Fibroblast of lung (primary cell): ENCODE results near the gene SLC22A7. TPM values are rescaled to one million over a fixed set of nuclear protein-coding genes. Genes with fewer than 3 reads are reported as not detected.

ENCODE experiments used
- DNase-seq, 2 donors: peaks; one replicate each; pipeline versions ENCODE4 v3.0.0 to v3.0.0-alpha.2; 2010; ENCODE audit warnings: low read depth in 2 of 2
- H2AFZ ChIP-seq: 2 replicates; pipeline ENCODE4 v1.5.1; 2012; ENCODE audit warnings: low read length, control low read depth, inconsistent platforms
- H3K27ac ChIP-seq: 2 replicates; pipeline ENCODE4 v1.5.1; 2011; ENCODE audit warnings: low read length, control low read depth; ENCODE audit not compliant: insufficient read depth
- H3K27me3 ChIP-seq: 2 replicates; pipeline ENCODE4 v1.5.1; 2011; ENCODE audit warnings: mild to moderate bottlenecking, low read length; ENCODE audit not compliant: control insufficient read depth, insufficient read depth
- H3K36me3 ChIP-seq: 2 replicates; pipeline ENCODE4 v1.5.1; 2011; ENCODE audit warnings: low read length; ENCODE audit not compliant: control insufficient read depth, insufficient read depth
- H3K4me1 ChIP-seq: 2 replicates; pipeline ENCODE4 v1.5.1; 2011; ENCODE audit warnings: low read length; ENCODE audit not compliant: control insufficient read depth, insufficient read depth; ENCODE audit errors: extremely low read depth
- H3K4me2 ChIP-seq: 2 replicates; pipeline ENCODE4 v1.5.1; 2011; ENCODE audit warnings: low read length, control low read depth; ENCODE audit not compliant: insufficient read depth; ENCODE audit errors: extremely low read depth
- H3K4me3 ChIP-seq, 4 experiments: fragments of 200-600 bp in 1 of 4; sonication (generic) in 1 of 4; replicated peaks in 1 of 4; 2 replicates each; pipeline ENCODE4 v1.5.1; 2011 to 2016; ENCODE audit warnings: low read length in 4 of 4, low read depth in 3 of 4, mild to moderate bottlenecking in 3 of 4, control low read depth in 2 of 4, inconsistent platforms in 1 of 4, mixed read lengths in 1 of 4; ENCODE audit not compliant: insufficient read depth in 1 of 4; ENCODE audit errors: control extremely low read depth in 1 of 4
- H3K79me2 ChIP-seq: 2 replicates; pipeline ENCODE4 v1.5.1; 2012; ENCODE audit warnings: mild to moderate bottlenecking, low read length, inconsistent platforms; ENCODE audit not compliant: control insufficient read depth, insufficient read depth
- H3K9ac ChIP-seq: 2 replicates; pipeline ENCODE4 v1.5.1; 2011; ENCODE audit warnings: mild to moderate bottlenecking, low read length, control low read depth; ENCODE audit not compliant: insufficient read depth
- H3K9me3 ChIP-seq: 2 replicates; pipeline ENCODE4 v1.5.1; 2012; ENCODE audit warnings: low read depth, low read length; ENCODE audit not compliant: control insufficient read depth, insufficient read depth
- H4K20me1 ChIP-seq: 2 replicates; pipeline ENCODE4 v1.5.1; 2011; ENCODE audit warnings: low read length; ENCODE audit not compliant: control insufficient read depth, insufficient read depth; ENCODE audit errors: extremely low read depth
- EZH2 ChIP-seq: IDR thresholded peaks from 2 replicates; pipeline ENCODE4 v1.5.1; 2012; ENCODE audit warnings: low read length, control low read depth, mild to moderate bottlenecking; ENCODE audit errors: missing control alignments
- polyA plus RNA-seq, 2 donors: library from polyadenylated mRNA; depleted of rRNA in 1 of 2; stranded (reverse) in 1 of 2; unstranded in 1 of 2; fragments of >200 nt; gene quantifications; 2 replicates each; pipeline ENCODE4 v1.2.1, GENCODE V29; 2011 to 2012; ENCODE audit warnings: missing spikeins in 1 of 2
- total RNA-seq: library from RNA; depleted of rRNA; stranded (reverse); fragments of >200 nt; gene quantifications from 2 replicates; pipeline ENCODE4 v1.2.1, GENCODE V29; 2014
- TF ChIP-seq, protein P1 (sequence below), 2 donors: IDR thresholded peaks in 1 of 2; conservative IDR thresholded peaks in 1 of 2; 1 replicate in 1 of 2; 2 replicates in 1 of 2; pipeline ENCODE4 v1.5.1; 2011 to 2012; ENCODE audit warnings: low read length in 2 of 2, control low read depth in 1 of 2, inconsistent platforms in 1 of 2, low read depth in 1 of 2, mild to moderate bottlenecking in 1 of 2

SLC22A7 gene
- total and polyA plus RNA-seq, 2 donors (not counting 1 experiment from before 2014, with no cell fraction given), result not detected

DNA sequence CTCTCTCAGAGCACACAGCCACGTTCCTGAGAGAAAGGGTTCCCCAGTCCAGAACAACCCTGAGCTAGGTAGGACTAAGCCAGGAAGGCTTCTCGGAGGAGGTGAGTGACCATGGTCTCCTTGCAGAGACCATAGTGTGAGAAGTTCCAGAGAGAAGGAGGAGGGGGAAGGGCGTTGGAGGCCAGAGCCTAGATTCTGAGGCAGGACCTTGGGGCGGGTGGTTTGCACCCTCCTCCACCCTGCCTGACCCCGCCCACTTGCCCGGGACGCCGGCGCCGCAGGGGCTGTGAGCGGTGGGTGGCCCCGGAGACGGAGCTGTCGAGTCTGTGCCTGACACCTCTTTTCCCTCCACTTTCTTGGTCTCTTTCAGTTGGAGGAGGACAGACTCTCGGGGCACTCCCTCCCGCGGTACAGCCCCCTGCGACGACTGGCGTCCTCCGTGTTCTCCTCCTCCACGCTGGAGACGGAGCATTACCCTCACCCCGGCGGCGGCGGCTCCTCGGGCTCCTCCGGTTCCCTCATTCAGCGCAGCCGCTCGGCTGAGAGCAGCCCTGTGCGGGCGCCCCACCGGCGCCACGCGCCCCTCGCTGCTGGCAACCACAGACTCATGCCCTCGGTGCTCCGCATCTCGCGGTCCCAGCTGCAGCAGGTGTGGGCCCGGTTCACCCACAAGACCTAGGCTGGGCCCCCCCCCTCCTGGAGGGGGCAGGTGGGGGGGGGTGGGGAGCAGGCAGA lies 28.6 kb upstream of the SLC22A7 start:
- no peak for DNase-seq
- Histone ChIP-seq H3K4me1 (peaks cover 3% of the 10 kb centered on the region), H2AFZ (no peak overlapping the region), H4K20me1 (no peaks in the 10 kb centered on the region), H3K9me3 (no peaks in the 10 kb centered on the region), H3K79me2 (no peaks in the 10 kb centered on the region), H3K9ac (no peak overlapping the region), H3K4me2 (peak overlapping the region; percentile 4), H3K27ac (no peak overlapping the region), H3K4me3 (peak overlapping the region in 2 of 4 experiments; percentile 17 to 42), H3K27me3 (peaks cover 49% of the 10 kb centered on the region), H3K36me3 (no peaks in the 10 kb centered on the region)
- peak; percentile 72 for TF ChIP-seq EZH2
- TF ChIP-seq, protein P1, sequence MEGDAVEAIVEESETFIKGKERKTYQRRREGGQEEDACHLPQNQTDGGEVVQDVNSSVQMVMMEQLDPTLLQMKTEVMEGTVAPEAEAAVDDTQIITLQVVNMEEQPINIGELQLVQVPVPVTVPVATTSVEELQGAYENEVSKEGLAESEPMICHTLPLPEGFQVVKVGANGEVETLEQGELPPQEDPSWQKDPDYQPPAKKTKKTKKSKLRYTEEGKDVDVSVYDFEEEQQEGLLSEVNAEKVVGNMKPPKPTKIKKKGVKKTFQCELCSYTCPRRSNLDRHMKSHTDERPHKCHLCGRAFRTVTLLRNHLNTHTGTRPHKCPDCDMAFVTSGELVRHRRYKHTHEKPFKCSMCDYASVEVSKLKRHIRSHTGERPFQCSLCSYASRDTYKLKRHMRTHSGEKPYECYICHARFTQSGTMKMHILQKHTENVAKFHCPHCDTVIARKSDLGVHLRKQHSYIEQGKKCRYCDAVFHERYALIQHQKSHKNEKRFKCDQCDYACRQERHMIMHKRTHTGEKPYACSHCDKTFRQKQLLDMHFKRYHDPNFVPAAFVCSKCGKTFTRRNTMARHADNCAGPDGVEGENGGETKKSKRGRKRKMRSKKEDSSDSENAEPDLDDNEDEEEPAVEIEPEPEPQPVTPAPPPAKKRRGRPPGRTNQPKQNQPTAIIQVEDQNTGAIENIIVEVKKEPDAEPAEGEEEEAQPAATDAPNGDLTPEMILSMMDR (conservative IDR thresholded peaks at IDR 0.05 in 1 of 2, IDR thresholded peaks at IDR 0.05 in 1 of 2; ENCODE audit: low read depth in 1 of 2, low read length in 2 of 2), result no peak

DNA sequence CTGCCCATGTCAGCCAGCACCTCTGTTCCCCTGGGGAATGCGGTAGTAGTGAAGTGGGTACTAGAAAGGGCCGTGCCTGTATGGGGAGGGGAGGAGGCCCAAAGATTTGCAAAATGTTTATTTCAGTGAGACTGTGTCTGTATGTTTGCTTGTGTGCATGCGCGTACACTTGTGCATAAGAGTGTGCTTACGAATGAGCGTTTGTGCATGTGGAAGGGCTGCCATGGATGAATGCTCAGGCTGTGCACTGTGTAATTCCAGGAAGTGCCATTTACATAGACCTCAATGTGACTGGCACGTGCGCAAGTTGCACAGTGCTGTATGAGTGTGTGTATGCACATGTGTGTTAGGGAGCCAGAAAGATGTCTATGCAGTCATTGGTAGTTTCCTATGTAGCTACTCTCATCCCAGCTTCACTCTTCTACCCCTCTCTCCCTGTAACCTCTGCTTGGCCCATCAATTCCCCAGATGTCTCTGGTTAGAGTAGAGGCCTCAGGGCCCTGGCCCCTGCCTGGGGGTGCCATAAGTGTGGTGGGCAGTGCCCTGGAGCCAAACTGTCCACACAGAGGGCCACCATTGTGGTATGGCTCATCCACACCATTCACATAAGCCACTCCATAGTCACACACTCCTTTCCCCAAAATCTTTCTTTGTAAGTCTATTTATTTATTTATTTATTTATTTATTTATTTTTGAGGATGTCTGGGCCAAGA lies 26.8 kb upstream of the SLC22A7 start:
- no peak overlapping the region for H3K27ac ChIP-seq
- no peaks in the 10 kb centered on the region for H3K9me3 ChIP-seq
- no peak overlapping the region for H3K9ac ChIP-seq
- H3K4me1 ChIP-seq, result peaks cover 3% of the 10 kb centered on the region
- H4K20me1 ChIP-seq, result no peaks in the 10 kb centered on the region
- peaks cover 54% of the 10 kb centered on the region for H3K27me3 ChIP-seq
- no peaks in the 10 kb centered on the region for H3K36me3 ChIP-seq
- H2AFZ ChIP-seq, result no peak overlapping the region
- H3K79me2 ChIP-seq, result no peaks in the 10 kb centered on the region
- H3K4me3 ChIP-seq, result no peak overlapping the region
- H3K4me2 ChIP-seq, result no peak overlapping the region
- TF ChIP-seq, protein P1 (conservative IDR thresholded peaks at IDR 0.05 in 1 of 2, IDR thresholded peaks at IDR 0.05 in 1 of 2; ENCODE audit: low read depth in 1 of 2, low read length in 2 of 2), result no peak
- no peak for TF ChIP-seq EZH2
- no peak for DNase-seq

DNA sequence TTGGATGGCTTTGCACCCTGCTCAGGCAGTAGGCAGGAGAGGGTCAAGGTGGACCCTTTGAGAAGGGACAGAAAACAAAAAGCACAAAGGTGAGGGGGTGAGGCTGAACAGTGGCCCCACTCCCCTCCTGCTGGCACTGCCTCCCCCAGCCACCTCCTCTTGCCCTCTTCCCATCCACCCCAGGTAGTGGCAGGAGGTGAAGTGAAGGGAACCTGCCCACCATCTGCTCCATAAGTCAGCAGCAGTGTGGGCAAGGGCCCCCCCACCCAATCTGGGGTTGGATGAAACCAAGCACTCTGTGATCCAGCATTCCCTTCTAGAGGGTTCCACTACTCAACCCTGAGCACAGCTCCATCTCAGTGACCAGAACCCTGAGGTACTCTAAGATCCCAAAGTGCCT lies 26.1 kb upstream of the SLC22A7 start:
- Histone ChIP-seq H3K4me2 (no peak overlapping the region), H3K79me2 (no peaks in the 10 kb centered on the region), H3K4me3 (no peak overlapping the region), H3K9me3 (no peaks in the 10 kb centered on the region), H3K36me3 (no peaks in the 10 kb centered on the region), H3K27me3 (peaks cover 53% of the 10 kb centered on the region), H2AFZ (no peak overlapping the region), H3K4me1 (peaks cover 3% of the 10 kb centered on the region), H4K20me1 (no peaks in the 10 kb centered on the region), H3K9ac (no peak overlapping the region), H3K27ac (no peak overlapping the region)
- TF ChIP-seq, protein P1 (conservative IDR thresholded peaks at IDR 0.05 in 1 of 2, IDR thresholded peaks at IDR 0.05 in 1 of 2; ENCODE audit: low read depth in 1 of 2, low read length in 2 of 2), result no peak
- no peak for TF ChIP-seq EZH2
- DNase-seq, result no peak
